22Rv1 (cell line): ENCODE results near the gene DNMT3B.

ENCODE experiments used
- CTCF ChIP-seq: fragments of 450-650 bp; IDR thresholded peaks from 2 replicates; pipeline ENCODE4 v1.5.1; 2017; ENCODE audit warnings: mild to moderate bottlenecking
- ZFX ChIP-seq: fragments of 450-650 bp; IDR thresholded peaks from 2 replicates; pipeline ENCODE4 v1.6.1; 2017; ENCODE audit warnings: antibody characterized with exemption, borderline replicate concordance

DNA sequence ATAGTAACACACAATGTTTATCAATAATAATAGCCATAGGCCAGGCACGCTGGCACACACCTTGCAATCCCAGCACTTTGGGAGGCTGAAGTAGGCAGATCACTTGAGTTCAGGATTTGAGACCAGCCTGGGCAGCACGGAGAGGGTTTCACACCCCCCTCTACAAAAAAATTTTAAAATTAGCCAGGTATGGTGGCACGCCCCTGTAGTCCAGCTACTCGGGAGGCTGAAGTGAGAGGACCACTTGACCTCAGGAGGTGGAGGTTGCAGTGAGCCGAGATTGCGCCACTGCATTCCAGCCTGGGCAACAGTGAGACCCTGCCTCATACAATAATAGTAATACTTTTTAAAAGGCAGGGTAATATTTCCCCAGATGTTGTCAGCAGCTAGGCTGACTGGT, 49.7 kb downstream of the DNMT3B start:
- TF ChIP-seq CTCF (no peak), ZFX (no peak)
